ENCODE measurements around the gene PATL1.
"Not testable (repeated sequence)": the region's sequence is repeated elsewhere in the genome, so short reads cannot be mapped to it uniquely, and the experiment has no call there.

PATL1 gene

GRCh38 chr11:59668950-59669610 is at the start of gene PATL1:
TSS of gene PATL1 (minus strand) at chr11:59669037. CDS start at chr11:59668895, 142 bp downstream.
- peak; percentile 99 for DNase-seq (ENCODE audit: low spot score)

- DNase-seq (ENCODE audit: low spot score), result no peak
Measured at GRCh38 chr11:59716051-59716450, 47.2 kb upstream of the PATL1 start.

- no peak for DNase-seq (ENCODE audit: low spot score)
Measured at GRCh38 chr11:59713745-59714144, 44.9 kb upstream of the PATL1 start, which contains the start of gene OR10V1. TSS of gene OR10V1 (minus strand) at chr11:59713845. CDS start at chr11:59713845, 0 bp downstream.

- DNase-seq (ENCODE audit: low spot score), result no peak
Measured at GRCh38 chr11:59710136-59710847, 41.5 kb upstream of the PATL1 start.

GRCh38 chr11:59708537-59708936 is 39.7 kb upstream of the PATL1 start:
- no peak for DNase-seq (ENCODE audit: low spot score)

- DNase-seq (ENCODE audit: low spot score), result no peak
Measured at GRCh38 chr11:59707371-59707770, 38.5 kb upstream of the PATL1 start.

GRCh38 chr11:59706518-59707285 is 37.9 kb upstream of the PATL1 start:
- no peak for DNase-seq (ENCODE audit: low spot score)

GRCh38 chr11:59705294-59705693 is 36.5 kb upstream of the PATL1 start:
- no peak for DNase-seq (ENCODE audit: low spot score)

GRCh38 chr11:59703515-59703914 is 34.7 kb upstream of the PATL1 start:
- not testable (repeated sequence) for DNase-seq (ENCODE audit: low spot score)

GRCh38 chr11:59700157-59700556 is 31.3 kb upstream of the PATL1 start:
- not testable (repeated sequence) for DNase-seq (ENCODE audit: low spot score)

GRCh38 chr11:59698506-59698905 is 29.7 kb upstream of the PATL1 start:
- no peak for DNase-seq (ENCODE audit: low spot score)

- DNase-seq (ENCODE audit: low spot score), result no peak
Measured at GRCh38 chr11:59692915-59693314, 24.1 kb upstream of the PATL1 start.

- DNase-seq (ENCODE audit: low spot score), result no peak
Measured at GRCh38 chr11:59691156-59691555, 22.3 kb upstream of the PATL1 start.

- no peak for DNase-seq (ENCODE audit: low spot score)
Measured at GRCh38 chr11:59689015-59689414, 20.2 kb upstream of the PATL1 start.

GRCh38 chr11:59681260-59681725 is 12.5 kb upstream of the PATL1 start:
- not testable (repeated sequence) for DNase-seq (ENCODE audit: low spot score)

- no peak for DNase-seq (ENCODE audit: low spot score)
Measured at GRCh38 chr11:59680287-59681154, 11.7 kb upstream of the PATL1 start.

GRCh38 chr11:59679347-59679746 is 10.5 kb upstream of the PATL1 start:
- no peak for DNase-seq (ENCODE audit: low spot score)

- no peak for DNase-seq (ENCODE audit: low spot score)
Measured at GRCh38 chr11:59678813-59679165, 10.0 kb upstream of the PATL1 start.

- no peak for DNase-seq (ENCODE audit: low spot score)
Measured at GRCh38 chr11:59678118-59678812, 9.4 kb upstream of the PATL1 start.

GRCh38 chr11:59676205-59676604 is 7.4 kb upstream of the PATL1 start:
- no peak for DNase-seq (ENCODE audit: low spot score)

- DNase-seq (ENCODE audit: low spot score), result no peak
Measured at GRCh38 chr11:59674291-59674690, 5.5 kb upstream of the PATL1 start.
